HTR-8/SVneo (cell line): Measurements from ENCODE around the gene CA11.

ENCODE experiments used
- DNase-seq: peaks from one replicate; pipeline ENCODE4 v3.0.0; 2011; ENCODE audit warnings: low spot score, mixed read lengths; ENCODE audit not compliant: insufficient read length
- FAIRE-seq: peaks from 2 replicates; lab custom pipeline; 2011; peaks lifted over from hg19 to GRCh38; lab: Jason Lieb, UNC

CA11 gene

DNA sequence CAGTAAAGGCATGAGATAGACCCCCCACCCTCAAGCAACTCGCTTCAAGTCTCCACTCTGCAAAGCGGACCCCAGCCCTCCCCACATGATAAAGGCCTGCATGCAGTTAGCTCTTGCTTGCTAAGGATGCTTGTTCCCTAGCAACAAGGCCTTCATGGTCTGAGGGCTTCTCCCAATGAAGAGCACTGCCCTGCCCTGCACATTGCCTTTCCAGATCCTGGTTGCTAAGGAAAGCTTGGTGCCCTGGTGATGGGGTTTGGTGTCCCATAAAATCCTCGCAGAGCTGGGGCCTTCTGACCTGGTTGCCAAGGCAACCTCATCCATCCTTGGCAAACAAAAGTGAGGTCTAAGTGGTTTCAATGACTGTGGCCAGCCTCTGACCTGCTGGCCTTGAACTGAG lies 14.8 kb downstream of the CA11 start:
- no peak for FAIRE-seq
- no peak for DNase-seq

- no peak for FAIRE-seq
- no peak for DNase-seq
Observed at GRCh38 chr19:48630296-48631063, 15.5 kb downstream of the CA11 start.

DNA sequence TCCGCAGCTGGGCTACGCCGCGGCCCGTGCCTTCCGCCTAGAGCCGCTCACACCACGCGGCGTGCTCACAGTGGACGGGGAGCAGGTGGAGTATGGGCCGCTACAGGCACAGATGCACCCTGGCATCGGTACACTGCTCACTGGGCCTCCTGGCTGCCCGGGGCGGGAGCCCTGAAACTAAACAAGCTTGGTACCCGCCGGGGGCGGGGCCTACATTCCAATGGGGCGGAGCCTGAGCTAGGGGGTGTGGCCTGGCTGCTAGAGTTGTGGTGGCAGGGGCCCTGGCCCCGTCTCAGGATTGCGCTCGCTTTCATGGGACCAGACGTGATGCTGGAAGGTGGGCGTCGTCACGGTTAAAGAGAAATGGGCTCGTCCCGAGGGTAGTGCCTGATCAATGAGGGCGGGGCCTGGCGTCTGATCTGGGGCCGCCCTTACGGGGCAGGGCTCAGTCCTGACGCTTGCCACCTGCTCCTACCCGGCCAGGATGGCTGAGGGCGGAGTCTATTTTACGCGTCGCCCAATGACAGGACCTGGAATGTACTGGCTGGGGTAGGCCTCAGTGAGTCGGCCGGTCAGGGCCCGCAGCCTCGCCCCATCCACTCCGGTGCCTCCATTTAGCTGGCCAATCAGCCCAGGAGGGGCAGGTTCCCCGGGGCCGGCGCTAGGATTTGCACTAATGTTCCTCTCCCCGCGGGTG lies 16.2 kb downstream of the CA11 start:
- FAIRE-seq = no peak
- DNase-seq = no peak

DNA sequence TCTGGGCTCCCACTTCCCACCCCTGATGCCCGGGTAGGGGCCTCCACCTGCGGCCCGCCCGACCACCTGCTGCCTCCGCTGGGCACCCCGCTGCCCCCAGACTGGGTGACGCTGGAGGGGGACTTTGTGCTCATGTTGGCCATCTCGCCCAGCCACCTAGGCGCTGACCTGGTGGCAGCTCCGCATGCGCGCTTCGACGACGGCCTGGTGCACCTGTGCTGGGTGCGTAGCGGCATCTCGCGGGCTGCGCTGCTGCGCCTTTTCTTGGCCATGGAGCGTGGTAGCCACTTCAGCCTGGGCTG lies 16.7 kb downstream of the CA11 start:
- DNase-seq = no peak
- no peak for FAIRE-seq

DNA sequence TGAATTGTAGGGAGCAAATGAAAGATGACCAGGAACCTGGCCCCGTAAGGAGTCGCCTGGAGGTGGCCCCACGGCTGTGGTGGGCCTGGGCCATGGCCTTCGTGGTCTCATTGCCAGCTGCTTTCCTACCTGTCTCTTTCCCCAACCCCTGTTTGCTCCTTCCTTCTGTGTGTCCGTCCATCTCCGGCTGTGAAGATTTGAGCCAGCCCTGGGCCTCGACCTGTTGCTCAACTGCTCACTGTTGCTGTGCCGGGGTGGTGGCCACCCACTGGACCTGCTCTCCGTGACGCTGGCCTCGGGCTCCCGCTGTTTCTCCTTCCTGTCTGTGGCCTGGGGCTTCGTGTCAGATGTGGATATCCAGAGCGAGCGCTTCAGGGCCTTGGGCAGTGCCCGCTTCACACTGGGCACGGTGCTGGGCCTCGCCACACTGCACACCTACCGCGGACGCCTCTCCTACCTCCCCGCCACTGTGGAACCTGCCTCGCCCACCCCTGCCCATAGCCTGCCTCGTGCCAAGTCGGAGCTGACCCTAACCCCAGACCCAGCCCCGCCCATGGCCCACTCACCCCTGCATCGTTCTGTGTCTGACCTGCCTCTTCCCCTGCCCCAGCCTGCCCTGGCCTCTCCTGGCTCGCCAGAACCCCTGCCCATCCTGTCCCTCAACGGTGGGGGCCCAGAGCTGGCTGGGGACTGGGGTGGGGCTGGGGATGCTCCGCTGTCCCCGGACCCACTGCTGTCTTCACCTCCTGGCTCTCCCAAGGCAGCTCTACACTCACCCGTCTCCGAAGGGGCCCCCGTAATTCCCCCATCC lies 17.3 kb downstream of the CA11 start:
- DNase-seq (no peak), FAIRE-seq (no peak)

GRCh38 chr19:48627865-48628314 lies 18.1 kb downstream of the CA11 start:
- DNase-seq (no peak), FAIRE-seq (no peak)

GRCh38 chr19:48627201-48627864 lies 18.7 kb downstream of the CA11 start:
- no peak for FAIRE-seq
- DNase-seq = no peak

- FAIRE-seq (no peak), DNase-seq (no peak)
Observed at GRCh38 chr19:48625891-48626327, 20.1 kb downstream of the CA11 start.

GRCh38 chr19:48624791-48625723 lies 20.9 kb downstream of the CA11 start:
- no peak for DNase-seq
- FAIRE-seq = no peak

DNA sequence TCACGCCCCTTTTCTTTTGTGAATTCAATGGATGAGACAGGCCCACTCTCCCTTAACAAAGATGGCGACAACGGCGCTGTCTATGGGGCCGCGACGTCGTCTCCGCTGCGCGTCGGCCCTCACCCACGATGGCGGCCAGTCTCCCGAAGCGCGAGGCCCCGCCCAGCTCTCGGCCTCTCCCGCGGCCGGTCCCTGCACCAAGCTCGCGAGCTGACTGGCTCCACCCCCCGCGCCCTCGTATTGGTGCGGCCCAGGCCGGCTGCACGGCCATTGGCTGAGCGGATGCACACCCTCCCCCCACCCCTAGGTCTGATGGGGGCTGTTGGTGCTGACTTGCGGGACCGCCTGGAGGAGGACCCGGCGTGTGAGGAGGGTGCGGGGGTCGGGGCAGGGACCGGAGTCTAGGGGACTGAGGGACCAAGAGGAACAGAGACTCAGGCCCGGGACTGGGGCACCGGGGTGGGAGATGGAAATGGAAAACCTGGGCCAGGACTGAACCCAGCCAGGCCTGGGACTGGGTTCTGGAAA lies 21.9 kb downstream of the CA11 start:
- DNase-seq (peak; percentile 88), FAIRE-seq (peak; percentile 97)

GRCh38 chr19:48623556-48624066 lies 22.4 kb downstream of the CA11 start:
- FAIRE-seq (no peak), DNase-seq (no peak)

DNA sequence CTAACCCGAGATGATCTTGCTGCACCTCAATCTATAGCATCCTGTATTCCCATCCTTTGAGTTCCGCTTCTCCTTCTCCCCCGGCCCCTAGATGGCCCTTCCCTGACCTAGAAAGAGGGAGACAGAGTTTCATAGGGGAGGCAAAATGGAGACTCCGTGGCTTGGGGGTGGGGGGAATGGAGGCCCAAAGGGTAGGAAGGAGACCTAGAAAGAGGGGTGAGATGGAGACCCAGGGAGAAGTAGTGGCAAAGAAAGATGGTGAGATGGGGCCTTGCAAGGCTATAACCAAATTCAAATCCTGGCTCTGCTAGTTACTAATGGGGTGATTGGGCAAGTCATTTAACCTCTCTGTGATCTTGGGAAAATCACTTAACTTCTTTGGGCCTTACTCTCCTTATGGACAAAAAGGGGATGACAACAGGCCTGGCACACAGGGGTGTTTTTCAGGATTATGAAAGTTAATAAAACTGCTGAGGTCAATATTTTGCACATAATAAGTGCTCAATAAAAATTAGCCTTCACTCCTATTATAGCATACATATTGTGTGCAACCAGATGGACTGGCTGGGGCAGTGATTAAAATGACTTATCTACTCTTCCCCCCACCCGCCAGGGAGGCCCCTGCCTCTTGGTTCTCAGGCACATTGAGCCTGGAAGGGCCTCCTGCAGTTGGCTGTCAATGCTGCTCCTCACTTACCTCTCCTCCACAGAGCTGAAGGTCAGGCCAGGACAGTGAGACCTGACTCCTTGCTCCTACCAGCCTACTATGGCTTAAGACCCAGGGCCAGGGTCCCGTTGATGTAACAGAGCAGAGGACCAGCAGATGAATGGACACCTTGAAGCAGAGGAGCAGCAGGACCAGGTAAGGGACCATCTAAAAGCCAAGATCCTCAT lies 26.0 kb downstream of the CA11 start:
- FAIRE-seq = no peak
- no peak for DNase-seq

DNA sequence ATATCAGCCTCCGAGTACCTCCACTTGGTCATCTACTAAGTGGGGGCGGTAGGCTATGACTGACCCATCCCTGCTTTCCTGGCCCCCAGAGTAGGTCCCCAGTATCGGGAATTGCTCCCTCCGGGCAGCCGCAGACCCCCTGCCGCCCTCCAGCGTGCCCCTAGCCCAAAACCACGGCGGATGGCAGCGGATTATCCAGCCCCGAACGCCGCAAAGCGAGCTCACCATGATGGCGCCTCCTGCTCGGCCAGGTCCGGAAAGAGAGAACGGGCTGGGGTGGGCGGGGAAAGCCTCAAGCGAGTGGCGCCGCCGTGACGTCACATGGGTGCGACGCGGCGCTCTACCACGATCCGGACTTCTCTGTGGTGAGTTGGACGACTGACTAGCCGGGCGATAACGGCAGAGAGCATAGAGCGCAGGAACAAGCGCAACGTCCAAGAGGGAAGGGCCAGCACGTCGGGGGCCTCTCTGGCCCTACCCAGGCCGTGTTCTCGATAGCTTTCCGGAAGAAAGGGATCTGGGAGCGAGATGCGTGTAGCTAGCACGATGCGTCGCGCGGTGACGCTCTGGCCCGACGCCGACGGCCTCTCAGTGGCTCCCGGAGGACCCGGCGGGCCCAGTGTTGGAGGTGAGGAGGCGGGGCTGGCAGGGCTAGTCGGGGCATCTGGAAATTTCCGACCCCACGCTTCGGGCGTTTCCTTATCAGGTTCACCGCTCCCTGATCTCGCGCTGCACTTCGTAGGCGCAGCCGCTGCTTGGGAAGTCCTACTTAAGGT lies 26.9 kb downstream of the CA11 start, which contains the start of the genes RPL18 and SPHK2:
TSS of gene RPL18 (minus strand) at position 263 of the 776 bp plus-strand sequence. CDS start at position 228, 35 bp downstream.
TSS of gene SPHK2 (plus strand) at position 591 of the 776 bp plus-strand sequence. CDS start 1,009 bp downstream, outside the sequence.
- peak; percentile 95 for DNase-seq
- FAIRE-seq = peak; percentile 94

DNA sequence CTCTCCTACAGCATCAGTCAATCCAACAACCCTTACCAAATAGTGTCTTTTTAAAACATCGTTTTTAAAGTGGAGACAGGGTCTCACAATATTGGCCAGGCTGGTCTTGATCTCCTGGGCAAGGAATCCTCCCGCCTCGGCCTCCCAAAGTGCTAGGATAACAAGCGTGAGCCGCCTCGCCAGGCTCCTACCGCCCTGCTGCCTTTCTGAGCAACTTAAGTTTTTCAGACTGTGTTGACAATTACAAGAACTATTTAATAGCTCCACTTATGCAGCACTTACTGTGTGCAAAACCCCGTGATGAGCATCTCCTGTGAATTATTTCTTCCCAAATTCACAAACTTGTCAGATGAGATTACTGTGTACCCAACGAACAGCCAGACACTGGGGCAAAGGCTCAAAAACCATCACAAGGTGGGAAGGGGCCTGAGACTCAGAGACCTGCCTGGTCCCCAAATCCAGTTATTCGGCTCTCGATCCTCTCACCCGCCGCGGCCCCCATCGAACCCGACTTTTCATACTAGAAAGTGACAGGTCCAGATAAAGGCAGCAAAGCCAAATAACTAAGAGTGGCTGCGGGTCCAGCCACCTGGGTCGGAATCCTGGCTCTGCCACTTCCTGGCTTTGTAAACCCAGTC lies 27.6 kb downstream of the CA11 start:
- DNase-seq (no peak), FAIRE-seq (no peak)

DNA sequence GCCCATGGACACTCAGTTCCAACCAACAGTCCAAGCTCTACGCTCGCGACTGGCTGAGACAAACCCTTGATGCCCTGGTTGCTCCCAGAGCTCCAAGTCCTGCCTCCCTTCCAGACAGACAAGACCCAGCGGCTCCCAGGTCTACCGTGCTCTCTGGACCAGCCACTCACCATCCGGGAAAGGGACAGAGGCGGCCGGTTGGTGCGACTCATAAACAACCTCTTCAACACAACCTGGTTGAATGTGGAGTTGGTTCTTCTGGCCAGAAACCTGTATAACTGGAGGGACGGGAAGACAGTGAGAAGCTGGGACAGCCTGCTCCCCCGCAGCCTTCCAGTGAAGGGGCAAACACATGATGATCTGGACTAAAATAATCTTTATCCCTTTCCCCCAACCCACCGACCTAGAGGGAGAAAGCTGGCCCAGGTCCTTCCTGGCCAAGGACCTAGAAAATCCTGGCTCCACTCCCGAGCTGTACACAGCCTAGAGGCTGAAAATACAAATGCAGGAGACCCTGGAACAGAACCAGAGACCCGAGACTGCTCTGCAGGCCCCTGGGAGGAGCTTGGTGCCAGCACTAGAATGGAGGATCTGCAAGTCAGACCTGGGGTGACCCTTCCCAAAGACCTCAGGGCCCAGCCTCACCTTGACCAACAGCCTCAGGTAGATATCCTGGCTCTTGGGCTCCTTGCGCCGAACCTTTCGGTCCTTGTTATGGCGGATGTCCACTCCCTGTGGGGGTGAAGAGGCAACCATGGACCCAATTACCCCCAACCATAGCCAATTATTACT lies 28.6 kb downstream of the CA11 start:
- no peak for DNase-seq
- no peak for FAIRE-seq
